Transverse colon (tissue), 3 donors: ENCODE data around the gene TGFB2.
A peak's percentile ranks its signal among the peaks of the same experiment; 100 is the strongest.

Experiments used
- CTCF ChIP-seq, 5 experiments: fragments of 200-600 bp in 3 of 5; fragments of 450-650 bp in 2 of 5; sonication (generic) in 3 of 5; IDR thresholded peaks; 1 replicate in 2 of 5; 2 replicates in 3 of 5; pipeline ENCODE4 v1.5.1; 2016 to 2017; ENCODE audit warnings: antibody characterized with exemption in 5 of 5, inconsistent platforms in 3 of 5, mild to moderate bottlenecking in 2 of 5, moderate library complexity in 1 of 5
- EP300 ChIP-seq: sonication (generic); formaldehyde crosslinking; IDR thresholded peaks from one replicate; pipeline ENCODE4 v1.6.1; 2017; ENCODE audit warnings: antibody characterized with exemption, low read depth
- POLR2A ChIP-seq: fragments of 450-650 bp; IDR thresholded peaks from one replicate; pipeline ENCODE4 v1.6.1; 2016; ENCODE audit warnings: antibody characterized with exemption, mild to moderate bottlenecking, moderate library complexity

DNA sequence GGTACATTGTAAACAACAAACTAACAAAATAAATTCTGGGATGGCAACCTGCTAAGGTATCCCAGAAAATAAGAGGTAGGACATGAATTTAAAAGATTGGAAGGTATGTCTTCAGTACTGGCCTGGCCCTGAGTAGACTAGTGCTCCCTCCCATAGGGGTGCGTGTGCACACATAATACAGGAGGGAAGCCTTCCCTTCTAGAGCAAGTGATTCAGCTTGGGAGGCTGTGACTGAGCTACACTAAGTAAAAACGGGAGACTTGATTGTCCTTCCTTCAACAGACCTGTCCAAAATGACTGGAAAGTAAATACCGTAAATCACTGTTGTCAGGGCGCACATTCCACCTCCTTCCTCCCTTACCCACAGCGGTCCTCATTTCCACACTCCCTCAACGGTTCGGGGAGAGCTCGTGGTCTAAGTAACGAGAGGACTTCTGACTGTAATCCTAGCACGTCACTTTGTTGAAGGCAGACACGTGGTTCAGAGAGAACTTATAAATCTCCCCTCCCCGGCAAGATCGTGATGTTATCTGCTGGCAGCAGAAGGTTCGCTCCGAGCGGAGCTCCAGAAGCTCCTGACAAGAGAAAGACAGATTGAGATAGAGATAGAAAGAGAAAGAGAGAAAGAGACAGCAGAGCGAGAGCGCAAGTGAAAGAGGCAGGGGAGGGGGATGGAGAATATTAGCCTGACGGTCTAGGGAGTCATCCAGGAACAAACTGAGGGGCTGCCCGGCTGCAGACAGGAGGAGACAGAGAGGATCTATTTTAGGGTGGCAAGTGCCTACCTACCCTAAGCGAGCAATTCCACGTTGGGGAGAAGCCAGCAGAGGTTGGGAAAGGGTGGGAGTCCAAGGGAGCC, at the start of gene TGFB2:
- TF ChIP-seq CTCF (IDR thresholded peaks at IDR 0.05), result no peak
- TF ChIP-seq EP300, result no peak
- peak; percentile 60 for TF ChIP-seq POLR2A
